ENCODE data around the gene EXOC3L1.
A peak's percentile ranks its signal among the peaks of the same experiment; 100 is the strongest.

The EXOC3L1 gene, protein sequence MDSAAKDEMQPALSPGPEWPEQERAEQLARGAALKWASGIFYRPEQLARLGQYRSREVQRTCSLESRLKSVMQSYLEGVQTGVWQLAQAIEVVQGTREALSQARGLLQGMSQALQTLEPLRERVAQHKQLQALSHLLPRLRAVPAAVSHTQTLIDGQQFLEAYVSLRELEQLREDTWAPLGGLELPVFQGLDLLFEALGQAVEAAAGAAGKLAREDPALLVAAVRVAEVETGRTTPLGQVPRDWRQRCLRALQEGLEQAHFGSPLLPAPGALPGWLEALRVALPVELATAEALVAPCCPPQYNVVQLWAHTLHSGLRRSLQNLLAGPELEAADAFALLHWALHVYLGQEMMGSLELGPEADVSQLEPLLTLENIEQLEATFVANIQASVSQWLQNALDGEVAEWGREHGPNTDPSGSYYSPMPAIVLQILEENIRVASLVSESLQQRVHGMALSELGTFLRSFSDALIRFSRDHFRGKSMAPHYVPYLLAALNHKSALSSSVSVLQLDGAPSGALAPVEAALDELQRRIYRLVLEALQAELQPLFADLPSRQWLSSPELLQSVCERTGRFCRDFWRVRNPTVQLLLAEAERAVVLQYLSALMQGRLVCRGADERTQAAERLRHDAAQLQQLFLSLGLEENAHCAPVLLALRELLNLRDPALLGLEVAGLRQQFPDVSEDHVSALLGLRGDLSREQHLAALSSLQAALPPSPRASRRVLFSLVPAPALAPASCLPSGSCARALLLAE

DNA sequence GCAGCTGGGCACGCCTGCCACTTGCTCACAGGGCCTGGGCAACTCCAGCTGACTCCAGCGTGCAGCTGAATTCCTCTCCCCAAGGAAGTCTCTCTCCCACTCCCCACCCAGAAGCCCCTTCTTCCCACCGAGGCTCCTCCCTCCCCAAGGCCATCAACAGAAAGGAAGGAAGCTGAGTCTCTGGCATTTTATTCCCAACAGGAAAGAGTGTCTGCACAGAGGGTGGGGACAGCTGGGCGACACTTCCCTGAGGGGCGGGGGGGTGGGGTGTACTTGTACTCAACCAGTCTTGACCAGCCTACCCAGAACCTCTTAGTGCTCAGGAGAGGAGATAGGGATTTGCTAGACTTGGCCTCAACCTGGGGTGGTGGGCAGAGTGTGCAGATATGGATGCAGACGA is at the start of gene EXOC3L1:
Gene EXOC3L1, minus strand, starts transcription at position 96 of the 400 bp plus-strand sequence. CDS start 460 bp downstream, outside the sequence.
- DNase-seq = no peak

DNA sequence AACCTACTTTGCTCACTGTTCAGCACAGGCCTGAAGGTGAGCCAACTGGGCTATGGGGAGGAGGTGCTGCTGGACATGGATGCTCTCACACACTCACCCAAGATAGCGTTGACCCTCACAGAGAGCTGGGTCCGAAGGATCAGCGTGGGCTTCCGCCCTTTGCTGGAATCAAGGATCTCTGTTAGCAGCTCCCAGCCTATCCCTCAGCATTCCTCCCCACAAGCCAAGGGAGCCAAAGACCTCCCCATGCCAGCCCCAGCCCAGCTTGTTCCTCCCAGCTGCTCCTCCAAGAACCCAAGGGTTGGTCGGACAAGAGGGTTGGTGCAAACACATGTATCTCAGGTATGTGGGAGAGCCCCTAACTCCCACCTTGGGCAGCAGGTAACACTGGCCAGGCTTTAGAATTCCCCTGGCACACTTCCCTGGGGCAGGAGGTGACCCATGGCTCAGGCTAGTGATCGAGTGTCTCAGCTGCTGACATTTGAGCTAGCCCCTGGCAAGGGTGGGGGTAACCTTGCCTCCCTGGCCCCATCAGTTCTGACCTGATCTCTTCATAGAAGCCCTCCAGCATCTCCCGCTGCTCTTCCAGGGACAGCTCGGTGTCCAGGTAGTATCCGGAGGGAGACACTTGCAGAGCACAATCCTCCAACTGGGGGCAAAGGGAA is 49.0 kb upstream of the EXOC3L1 start:
- no peak for DNase-seq

DNA sequence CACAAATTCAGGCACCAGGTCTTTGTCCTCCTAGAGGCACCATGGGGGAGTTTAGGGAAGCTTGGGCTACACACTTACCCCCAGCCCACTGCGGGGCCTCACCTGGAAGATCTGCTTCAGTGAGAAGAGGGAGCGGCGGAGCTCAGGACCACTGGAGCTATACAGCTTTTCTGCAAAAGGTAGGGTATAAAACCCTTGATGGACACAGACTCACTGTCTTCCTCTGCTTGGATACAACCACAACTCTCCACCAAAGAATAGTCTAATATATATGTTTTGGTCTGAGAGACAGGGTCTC is 48.3 kb upstream of the EXOC3L1 start:
- no peak for DNase-seq

DNA sequence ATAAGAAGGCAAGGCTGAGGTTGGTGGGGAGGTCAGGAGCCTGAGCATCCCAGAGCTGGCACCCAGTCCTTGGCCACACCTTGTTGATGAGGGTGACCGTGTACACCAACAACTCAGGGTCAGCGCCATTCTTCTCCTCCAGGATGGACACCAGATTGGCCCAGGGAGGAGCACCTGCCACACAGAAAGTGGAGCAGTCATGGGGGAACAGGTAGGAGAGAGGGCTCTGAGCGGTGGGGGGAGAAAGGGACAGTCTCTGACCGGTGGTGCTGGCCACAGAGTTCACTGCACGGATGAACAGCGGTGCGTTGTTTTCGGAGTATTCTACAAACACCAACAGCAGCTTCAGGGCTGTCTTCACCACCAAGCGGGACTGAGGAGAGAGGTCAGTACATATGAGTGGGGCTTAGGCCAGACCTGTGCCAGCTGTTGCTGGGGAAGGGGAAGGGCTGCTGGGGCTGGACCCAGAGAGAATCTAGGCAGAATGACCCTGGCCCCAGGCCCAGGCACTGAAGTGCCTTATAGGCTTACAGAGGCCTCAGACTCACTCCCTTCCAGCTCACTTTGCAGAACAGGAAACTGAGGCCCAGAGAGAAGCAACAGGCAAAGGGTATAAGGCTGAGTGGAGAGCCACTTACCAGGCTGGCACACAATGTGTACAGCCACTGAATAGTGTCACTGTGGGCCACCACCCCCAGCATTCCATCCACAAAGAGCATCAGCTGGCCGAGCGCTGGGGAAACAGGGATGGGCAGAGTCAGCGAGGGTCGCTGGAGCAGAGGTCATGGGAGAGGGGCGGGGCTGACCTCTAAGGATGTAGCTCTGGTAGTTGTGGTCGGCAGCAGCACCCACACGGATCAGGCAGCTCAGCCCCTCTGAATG is 47.7 kb upstream of the EXOC3L1 start:
- DNase-seq = no peak

DNA sequence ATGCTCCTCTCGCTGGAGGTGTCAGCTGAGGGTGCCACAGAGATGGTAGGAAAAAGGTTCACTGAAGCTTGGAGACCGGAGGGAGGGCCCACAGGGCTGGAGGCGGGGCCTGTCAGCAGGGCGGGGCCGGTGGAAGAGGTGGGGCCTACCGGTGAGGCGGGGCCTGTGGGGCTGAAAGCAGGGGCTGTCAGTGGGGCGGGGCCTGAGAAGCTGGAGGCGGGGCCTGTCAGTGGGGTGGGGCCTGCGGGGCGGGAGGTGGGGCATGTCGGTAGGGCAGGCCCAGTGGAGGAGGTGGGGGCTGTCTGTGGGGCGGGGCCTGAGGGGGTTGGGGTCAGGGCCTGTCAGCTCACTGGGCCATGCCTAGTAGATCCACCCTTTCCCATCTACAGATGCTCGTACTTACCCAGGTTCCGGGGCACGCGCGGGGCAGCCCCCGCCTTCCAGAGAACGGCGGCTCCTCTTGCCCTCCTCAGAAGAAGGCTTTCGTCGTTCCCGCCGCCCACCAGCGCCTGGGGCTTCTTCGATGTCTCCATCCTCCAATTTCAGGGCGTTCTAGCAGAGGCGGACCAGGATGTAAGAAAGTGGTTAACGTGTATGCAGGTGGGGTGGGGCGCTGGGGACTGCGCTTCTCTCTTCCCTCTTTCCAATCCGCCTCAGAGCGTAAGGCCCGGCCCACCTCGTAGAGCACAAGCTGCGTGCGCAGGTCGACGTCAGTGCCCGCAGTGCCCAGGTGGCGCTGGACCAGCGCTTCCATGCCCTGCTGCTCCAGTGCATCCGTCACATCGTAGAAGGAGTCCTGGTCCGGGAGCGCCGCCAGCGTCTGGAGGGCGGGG is 46.8 kb upstream of the EXOC3L1 start:
- DNase-seq = peak; percentile 60 to 71

DNA sequence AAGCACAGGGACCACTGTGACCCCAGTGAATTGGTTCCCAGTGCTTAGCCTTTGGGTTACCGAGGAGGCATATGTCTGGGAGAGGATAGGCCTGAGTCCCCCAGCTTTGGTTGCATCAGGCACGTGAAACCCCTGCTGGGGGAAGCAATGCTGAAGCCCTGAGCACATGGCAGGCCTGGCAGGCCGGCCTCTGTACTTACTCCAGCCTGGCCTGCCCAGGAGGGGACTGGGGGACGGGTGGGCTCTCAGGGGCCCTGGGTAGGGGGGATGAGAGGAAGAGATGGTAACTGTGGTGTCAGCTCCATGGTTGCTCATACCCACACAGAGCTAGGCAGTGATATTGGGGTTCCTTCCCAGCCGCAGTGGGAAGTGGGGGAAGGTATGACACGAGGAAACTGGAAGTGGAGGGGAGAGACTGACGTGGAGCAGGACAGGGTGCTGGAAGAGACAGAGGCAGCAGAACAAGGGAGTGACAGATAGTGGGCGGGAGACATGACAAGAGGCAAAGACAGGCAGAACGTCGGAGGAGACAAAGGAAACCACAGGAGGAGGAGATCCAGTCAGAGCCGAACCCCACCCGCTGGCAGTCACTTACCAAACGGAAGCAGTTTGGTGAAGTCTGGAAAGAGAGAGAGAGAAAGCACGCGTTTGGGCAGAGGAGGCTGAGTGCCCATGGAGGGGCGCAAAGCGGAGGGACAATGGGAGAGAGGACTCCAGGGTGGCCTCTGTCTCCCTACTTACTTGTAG is 46.1 kb upstream of the EXOC3L1 start:
- peak; percentile 48 to 59 for DNase-seq

DNA sequence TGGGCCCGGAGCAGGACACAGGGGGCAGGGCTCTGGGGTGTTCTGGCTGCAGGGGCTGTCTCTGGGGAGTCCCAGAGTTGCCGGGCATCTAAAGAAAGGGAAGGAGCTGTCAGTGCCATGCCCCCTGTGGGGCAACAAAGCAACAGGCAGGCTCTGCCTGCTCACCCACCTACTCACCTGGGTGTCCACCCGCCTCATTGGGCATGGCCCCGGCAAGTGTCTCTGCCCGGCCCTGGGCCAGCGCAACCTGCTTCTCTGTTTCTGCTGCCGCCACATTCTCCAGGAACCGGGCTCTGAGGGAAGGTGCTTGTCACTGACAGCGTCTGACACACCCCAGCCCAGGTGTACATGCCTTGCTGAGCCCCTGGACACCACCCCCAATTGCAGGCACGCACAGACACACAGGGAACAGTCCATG is 44.3 kb upstream of the EXOC3L1 start:
- DNase-seq = no peak

DNA sequence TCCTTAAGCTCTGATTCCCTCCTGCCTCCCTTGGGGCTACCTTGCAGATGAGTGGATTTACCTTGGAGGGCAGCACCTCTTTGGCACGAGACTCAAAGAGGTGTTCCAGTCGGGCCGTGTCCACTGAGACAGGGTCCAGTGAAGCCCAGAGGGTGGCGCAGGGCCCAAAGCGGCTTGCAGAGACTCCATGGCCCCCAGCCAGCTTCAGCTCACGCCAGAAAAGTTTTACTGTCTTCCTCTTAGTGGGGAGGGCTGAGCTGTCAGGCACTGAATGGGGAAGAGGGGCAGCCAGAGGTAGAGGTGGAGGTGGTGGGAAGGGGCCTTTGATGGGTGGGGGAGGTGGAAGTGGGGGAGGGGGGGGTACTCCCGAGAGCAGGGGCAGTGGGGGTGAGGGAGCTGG is 43.7 kb upstream of the EXOC3L1 start:
- DNase-seq = no peak

DNA sequence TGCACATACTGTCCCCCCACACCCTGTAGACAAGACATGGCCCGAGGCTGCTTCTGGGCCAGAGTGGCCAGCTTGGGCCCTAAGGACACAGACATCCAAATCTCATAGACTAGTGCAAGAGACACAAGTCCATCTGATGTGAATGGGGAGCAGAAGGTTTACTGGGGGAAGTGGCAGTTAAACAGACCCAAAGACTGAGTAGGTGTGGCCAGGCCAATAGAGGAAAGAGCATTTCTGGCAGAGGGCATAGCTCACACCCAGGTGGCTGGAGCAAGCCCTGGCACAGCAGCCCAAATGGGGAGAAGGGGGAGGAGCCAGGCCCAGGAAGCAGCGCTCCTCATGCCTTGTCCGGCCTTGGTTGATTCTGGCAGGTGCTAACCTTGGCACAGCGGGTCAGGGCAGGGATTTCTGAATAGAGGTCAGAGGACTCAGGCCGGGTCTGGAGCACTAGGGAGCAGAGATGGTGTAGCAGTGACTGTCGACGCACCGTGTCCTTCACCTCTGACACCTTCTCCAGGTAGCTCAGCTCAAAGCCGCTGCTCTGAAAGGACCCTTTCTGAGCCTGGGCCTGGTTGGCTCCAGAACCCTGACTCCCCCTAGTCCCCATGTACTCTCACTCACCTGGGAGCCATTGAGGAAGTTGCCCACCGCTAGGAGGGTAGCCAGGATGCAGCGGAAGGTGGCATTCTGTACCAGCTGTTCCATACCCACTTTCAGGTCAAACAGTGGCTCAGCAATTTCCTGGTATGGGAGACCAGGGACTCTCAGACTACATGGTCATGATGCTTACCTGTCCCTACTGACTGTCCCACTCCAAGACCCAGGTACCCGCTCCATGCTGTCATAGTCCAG is 41.1 kb upstream of the EXOC3L1 start:
- DNase-seq = no peak

DNA sequence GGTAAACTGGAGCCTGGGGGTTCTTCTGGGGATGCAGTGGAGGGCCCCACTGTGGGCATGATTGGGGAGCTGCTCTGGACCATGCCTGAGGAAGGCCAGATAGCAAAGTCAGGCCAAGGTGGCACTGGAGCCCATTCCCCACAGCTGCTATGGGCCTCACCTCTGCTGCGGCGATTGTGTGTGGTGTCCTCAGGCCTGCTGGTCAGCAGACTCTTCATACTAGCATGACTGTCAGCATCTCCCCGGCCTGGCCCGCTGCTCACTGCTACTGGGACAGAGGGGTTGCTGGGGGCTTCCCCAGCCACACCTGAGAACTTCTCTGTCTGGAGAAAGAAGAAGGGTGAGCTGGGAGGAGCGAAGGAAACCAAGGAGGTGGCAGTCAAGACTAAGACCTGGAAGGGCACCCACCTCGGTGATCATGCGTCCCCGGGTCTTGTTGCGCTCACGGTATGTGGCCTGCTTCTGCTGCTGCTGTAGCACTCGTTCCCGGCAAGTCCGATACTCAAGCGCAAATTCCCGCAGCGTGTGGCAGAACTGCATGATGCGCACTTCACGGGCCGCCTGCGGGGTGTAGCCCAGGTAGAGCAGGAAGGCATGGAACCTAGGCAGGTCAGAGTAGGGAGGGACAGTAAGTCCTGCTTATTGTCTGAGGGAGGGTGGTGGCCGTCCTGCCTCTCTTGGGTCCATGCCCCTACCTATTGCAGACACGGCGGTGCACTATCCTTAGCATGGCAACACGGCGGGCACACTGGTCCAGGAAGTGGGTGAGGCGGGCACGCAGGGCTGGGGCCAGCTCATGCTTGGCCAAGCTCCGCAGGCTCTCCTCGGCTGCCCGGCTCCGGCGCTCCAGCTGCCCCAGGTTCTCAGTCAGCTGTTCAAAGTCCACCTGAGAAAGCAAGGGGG is 40.2 kb upstream of the EXOC3L1 start:
- no peak for DNase-seq

DNA sequence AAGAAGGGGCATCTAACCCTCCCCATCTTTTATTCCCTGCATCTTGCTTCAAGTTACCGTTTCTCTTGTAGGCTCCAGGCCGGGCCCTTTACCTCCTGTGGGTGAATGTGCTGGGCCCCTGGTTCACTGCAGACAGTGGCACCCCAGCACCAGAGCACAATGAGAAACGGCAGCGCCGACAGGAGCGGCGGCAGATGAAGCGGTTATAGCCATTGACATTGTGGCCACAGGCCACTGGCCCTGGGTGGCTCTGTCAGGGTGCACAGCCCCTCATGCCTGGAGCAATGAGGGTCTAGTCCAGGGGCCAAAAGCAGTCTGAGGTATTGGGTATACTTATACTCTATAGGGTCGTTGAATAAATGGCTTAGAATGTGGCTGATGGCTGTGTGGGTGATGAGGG is 39.0 kb upstream of the EXOC3L1 start:
- no peak for DNase-seq

DNA sequence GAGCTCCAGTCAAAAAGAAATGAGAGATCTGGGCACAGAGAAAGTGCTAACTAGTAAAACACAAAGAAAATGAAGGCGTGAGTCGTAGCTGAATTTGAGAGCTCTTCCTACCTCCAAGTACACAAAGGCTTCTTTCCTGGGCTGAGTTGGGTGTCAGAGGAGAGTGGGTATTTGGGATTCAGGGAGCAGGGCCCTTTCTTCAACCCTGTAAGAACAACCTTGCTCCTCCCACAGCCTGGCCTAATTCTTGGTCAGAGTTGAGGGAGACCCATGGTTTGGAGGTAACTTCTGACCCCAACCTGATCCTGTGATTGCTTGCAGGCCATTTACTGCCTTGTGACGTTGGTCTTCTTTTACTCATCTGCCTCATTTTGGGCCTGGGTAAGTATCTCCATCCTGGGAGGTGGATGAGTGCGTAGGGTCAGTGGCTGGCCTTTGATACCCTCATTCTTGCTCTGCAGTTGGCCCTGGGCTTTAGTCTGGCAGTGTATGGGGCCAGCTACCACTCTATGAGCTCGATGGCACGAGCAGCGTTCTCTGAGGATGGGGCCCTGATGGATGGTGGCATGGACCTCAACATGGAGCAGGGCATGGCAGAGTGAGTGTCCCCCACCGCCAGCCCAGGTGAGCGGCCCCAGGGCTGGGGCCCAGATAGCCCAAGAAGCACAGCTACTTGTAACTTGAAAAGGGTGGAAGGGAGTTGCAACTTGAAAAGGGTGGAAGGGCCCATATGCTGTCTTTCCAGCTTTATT is 38.3 kb upstream of the EXOC3L1 start:
- DNase-seq = no peak

DNA sequence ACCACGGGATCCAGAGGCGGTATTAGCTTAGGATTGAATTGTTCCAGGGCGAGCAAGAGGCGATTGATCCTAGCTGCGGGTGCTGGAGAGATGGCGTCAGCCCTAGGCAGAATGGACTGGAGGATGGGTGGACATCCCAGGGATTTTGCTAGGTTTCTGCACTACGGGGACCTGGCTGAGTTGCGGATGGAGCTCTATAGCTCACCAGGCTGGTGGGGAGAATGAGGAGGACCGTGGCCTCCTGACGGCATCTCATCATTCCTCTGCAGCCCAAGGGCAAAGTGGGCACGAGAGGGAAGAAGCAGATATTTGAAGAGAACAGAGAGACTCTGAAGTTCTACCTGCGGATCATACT is 37.6 kb upstream of the EXOC3L1 start:
- DNase-seq = no peak

DNA sequence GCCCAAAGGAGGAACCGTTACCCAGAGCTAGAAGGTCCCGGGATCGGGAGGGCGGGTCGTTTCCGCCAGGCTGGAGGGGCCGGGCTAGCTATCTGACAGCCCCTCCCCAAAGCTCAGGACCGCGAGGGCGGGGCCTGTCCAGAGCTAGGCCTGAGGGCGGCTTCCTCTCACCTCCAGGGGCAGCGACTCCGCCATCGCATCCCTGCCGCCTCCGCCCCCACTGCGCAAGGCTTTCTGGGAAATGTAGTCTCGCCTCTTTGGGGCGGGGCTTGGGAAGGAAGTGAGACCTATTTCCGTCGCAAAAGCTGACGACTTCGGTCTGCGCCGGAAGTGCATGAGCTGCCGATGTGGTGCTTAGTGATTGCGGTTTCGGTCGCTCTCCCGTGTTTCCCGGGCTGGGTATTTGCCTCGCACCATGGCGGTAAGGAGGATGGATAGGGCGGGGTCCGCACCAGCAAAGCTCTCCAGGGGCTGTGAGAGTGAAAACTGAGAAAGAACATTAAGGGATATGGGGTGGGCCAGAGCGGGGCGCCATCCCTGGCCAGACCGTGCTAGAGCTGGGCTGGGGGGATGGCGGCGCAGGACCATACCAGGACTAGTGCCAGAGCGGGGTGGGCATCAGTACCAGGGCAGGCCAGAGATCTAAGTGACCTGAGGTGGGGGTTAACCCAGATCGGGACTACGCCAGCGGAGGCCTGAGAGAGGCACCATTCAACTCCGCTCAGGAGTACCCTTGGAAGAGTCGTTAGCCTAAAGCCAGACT is 37.0 kb upstream of the EXOC3L1 start, which contains the start of gene TMEM208:
Gene TMEM208, plus strand, starts transcription at position 327 of the 763 bp plus-strand sequence. Its CDS starts 89 bp downstream, at position 416.
- peak; percentile 96 to 99 for DNase-seq

DNA sequence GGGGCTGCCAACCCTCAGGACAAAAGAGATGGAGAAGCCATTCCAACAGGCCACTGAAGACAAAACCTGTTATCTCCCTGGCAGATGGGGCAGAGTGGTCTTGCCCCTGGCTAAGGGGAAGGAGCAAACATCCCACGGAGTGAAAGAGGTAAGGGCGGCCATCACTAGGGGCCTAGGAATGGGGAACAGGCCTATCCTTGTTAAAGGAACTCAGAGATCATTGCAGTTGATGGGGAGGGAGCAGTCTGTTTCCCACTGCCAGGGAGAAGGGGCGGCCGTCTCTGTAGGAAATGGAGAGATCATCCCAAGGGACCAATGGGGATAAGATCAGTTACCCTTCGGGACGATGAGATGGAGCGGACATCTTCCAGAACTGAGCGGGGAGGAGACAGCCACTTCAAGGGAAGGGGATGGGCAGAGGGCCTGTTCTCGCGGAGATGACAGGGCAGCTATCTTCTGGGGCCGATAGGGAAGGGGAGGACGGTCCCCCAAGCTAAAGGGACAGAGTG is 36.4 kb upstream of the EXOC3L1 start:
- no peak for DNase-seq

DNA sequence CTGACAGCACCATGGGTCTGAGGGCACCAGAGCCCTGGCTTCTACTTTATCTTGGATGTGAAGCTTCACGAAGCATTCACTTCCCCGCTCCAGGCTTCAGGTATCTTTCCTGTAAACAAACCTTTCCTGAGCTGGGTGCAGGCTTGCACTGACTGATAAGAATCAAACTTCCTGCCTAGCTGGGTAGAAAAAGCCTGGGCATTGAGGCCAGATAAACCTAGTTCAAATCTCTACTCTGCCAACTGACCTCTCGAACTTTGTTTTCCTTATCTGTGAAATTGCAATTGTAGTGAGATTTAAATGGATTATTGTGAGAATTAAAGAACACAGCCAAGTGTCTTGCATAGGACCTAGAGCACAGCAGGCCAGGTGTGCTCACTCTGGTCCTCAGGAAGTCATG is 34.1 kb upstream of the EXOC3L1 start:
- no peak for DNase-seq

Measured in activated CD4-positive, alpha-beta T cell treated with anti-CD3 and anti-CD28 coated beads for 4 hours (primary cell).